GM04504 (cell line): Measurements from ENCODE around the gene TGM2.

Experiments used
- DNase-seq: peaks from one replicate; pipeline ENCODE4 v3.0.0-alpha.2; 2012; ENCODE audit warnings: low read depth

The TGM2 gene

GRCh38 chr20:38144974-38145728, 19.9 kb downstream of the TGM2 start:
- no peak for DNase-seq

- DNase-seq, result no peak
Measured at GRCh38 chr20:38144598-38144973, 20.5 kb downstream of the TGM2 start.

GRCh38 chr20:38143646-38144554, 21.2 kb downstream of the TGM2 start:
- DNase-seq, result peak; percentile 51

DNA sequence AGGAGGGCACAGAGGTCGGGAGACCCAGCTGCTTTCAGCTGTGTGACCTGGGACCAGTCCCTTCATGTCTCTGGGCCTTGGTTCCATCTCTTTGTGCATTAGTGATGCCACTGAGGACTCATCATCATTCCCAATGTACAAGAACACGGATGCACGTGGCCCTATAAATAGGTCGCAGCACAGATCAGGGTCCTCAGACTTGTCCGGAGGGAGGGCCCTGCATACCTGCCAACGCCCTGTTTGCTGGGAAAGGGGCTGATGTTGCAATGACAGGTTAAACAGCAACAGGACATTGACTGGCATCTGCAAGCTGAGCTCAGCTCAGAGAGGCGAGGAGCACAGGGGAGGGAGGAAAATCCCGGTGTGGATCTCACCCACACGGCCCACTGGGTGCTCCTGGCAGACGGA, 21.8 kb downstream of the TGM2 start:
- DNase-seq, result no peak

DNA sequence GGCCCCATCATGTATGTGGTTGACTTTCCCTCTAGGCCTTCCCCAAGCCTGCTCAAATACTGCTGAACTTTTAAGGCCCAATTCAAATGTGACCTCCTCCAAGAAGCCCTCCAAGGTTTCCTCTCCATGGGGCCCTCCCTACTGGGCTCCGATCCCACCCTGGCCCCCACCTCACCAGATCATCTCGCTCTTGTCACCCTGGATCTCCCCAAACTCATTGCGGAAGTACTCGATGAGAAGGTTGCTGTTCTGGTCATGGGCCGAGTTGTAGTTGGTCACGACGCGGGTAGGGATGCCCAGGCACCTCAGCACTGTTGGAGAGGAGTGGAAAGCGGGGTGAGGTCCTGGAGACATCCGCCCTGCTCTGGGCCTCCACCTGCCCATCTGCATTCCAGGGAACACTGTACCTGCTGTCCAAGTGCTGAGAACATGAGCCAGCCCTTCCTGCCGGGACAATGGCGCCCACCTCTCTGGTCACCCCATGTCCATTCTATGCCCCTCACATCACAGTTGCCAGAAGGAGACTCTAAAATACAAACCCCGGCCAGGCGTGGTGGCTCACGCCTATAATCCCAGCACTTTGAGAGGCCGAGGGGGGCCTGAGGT, 23.1 kb downstream of the TGM2 start:
- no peak for DNase-seq

DNA sequence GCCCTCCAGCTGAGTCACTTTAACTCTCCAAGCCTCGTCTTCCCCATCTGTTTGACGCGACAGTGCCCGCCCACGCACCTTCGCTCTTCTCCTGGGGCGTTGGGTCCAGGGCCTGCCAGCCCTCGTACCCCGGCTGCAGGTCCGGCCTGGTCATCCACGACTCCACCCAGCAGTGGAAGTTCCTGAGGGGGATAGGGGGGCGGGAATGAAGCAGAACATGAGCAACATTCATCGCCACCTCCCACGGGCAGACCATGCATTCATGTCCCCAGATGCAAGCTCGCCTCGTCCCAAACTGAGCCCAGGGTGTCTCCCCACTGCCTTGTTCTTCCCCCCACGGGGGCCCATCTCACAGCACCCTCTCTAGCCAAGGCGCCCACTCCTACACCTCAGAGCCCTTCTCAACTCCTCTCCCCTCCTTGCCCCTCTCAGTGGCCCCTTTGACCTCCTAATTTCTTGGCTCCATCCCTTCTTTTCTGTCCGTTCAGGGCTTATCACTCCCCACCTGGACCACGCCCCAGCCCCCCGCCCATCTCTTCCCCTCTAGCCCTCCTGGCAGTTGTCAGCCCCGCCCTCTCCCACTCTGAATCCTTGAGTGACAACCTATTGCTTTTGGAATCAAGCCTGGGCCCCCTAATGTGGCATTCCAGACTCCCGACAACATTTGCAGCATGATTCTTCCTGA, 23.7 kb downstream of the TGM2 start:
- DNase-seq, result no peak

- no peak for DNase-seq
Measured at GRCh38 chr20:38139977-38140753, 24.9 kb downstream of the TGM2 start.

DNA sequence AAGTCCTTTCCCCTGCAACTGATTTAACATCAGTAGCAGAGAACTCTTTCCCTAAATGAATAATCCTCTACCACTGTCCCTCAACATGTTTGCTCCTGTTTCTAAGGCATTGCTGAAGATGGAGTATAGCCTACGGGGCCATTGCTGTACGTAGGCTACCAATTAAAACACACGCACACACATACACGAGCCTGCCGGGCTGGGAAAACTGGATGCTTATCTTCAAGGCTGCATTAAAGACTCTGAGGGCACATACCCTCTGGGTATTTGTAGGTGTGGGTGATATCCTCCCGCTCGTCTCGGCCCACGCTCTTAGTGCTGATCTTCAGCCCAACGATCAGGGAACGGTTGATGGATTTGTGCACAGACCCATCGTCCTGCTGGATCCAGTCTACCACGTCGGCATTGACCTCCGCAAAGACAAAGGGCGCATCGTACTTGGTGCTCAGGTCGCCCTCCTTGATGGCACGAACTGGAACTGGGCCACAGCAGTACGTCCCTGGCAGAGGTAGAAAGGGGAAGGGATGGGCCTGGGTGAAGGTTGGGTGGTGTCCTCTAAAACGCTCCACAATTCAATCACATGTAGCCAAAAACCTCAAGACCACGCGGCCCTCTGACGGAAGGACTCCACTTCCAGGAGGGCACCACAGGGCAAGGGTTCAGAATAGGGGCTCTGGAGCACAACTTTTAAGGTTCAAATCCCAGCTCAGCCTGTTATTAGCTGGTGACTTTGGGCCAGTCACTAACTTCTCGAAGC, 25.7 kb downstream of the TGM2 start:
- DNase-seq, result no peak

DNA sequence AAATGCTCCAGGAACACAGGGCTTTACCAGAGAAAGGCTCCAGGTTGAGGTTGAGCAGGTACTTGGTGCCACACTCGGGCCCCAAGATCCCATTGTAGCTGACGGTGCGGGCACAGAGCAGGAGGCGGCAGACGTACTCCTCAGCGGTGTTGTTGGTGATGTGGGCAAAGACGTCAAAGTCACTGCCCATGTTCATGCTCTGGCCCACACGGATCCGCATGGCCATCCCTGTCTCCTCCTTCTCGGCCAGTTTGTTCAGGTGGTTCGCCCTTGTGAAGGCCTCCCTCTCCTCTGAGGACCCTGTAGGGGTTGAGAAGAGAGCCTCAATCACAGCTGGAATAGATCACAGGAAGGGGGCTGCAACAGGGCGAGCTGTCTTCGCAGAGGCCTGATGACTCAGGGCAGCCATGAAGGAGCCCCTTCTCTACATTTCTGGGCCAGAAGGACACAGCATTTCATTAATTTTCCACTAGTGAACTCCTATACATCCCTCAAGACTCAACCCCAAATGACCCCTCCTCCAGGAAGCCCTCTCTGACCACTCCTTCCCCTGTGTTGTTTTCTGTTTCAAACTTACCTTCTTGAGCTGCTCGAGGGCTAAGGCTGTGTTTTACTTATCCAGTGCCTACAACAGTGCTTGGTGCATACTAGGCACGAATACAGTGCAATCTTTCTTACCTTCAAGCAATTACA, 26.8 kb downstream of the TGM2 start:
- no peak for DNase-seq

DNA sequence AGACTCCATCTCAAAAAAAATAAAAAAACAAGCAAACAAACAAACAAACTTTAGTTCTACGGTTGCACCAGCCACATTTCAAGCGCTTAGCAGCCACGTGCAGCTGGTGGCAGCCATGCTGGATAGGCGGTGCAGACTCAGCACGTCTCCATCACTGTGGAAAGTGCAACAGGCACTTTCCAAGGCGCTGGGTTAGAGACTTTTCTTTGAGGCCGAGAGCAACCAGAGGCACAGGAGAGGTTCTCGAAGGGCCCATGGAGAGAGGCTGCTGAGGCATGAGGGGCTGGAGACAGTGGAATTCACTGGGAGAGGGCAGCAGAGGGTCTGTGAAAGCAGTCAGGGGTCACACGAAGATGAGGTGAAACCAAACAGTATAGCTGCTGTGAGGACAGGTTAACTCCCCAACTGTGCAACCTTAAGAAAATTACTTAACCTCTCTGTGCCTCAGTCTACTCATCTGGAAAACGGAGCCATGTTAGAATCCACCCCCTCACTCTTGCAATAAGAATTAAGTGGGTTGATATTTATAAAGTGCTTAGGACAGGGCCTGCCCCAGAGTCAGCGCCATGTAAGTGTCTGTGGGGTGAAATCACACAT, 27.5 kb downstream of the TGM2 start:
- no peak for DNase-seq

- no peak for DNase-seq
Measured at GRCh38 chr20:38136421-38137245, 28.4 kb downstream of the TGM2 start.

GRCh38 chr20:38135651-38136420, 29.2 kb downstream of the TGM2 start:
- DNase-seq, result no peak

- no peak for DNase-seq
Measured at GRCh38 chr20:38135271-38135650, 29.8 kb downstream of the TGM2 start.

DNA sequence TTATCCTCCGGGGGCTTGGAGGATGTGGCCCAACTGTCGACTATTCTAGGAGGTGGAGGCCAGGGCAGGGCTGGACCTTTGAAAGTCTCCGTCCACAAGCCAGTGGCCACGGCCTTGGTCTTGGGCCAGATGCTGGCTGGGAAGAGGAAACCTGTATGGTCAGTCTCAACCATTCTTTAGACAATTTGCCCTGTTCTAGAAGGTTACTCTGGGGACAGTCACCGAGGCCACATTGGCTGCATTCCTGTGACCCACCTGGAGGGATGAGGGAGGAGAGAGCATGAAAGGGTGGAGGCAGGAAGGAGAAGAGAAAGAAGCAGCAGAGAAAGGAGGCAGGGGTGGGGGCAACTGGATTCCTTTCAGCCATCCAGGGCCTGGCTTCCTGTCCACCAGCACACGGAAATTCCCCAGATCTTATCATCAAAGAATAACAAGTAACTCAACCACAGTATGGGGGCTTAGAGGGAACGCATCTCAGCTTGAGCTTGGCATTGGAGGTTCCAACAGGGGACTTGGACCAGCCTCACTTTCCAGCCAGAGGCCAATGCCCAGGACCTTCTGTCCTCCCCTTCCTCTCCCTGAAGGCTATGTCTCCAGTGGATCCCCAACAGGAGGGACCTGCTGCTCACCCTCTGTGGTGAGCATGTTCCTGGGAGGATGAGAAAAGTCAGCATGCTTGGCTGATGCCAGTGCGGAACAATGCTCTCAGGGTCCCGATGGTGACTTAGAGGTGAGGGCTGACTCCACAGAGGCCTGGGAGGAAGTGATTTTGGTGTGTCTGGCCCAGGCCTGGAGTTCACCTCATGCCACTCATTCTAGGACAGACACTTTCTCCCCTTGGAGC, 30.4 kb downstream of the TGM2 start:
- DNase-seq, result no peak

DNA sequence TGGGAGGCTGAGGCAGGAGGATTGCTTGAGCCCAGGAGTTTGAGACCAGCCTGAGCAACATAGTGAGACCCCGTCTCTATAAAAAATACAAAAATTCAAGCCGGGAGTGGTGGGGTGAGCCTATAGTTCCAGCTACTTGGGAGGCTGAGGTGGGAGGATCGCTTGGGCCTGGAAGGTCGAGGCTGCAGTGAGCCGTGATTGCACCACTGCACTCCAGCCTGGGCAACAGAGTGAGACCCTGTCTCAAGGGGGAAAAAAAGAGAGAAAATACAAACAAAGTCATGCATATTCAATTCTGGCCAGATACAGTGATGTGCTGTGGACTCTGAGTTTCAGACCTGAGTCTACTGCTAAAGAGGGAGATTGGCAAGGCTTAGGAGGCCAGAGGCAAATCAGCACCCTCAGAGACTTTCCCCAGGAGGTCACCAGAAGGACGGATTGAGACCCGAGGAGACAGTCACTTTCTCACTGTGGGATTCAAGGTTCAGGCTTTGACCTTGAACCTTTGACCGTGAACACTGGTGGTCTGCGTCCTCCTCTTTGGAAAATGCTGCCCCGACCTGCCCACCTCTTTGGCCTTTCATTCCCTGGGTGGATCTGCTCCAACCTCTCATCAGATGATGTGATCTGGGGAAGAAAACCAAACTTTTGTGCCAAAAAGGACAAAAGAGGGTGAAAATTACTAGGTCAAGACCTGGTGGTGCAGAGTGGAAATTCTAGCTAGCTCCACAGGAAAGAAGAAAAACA, 31.2 kb downstream of the TGM2 start:
- no peak for DNase-seq

DNA sequence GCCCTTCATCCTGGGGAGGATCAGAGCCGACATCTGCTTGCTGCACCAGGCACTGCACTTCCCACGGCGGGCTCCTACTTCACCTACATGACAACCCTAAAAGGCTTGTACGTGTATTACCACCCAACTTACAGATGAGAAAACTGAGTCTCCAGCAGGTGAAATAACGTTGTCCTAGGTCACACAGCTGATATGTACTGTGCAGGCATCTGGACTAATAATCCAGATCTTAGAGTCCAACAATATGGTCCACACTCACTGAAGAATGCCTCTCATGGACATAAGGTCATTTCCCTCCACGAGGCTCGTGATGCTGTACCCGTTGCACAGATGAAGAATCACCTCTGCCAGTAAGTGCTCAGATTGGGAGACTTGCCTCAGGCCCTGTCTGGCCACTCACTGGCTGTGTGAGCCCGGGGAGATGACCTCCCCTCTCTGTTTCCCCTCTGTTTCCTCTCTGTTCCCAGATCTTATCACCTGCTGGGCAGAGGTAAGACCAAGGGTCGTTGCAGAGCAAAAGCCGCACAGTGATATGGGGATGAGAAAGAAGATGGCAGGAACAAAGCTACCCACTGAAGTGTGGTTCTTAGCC, 32.1 kb downstream of the TGM2 start:
- DNase-seq, result no peak
